Mammary epithelial cell (primary cell): ENCODE results near the gene GRB14.

Source experiments
- EZH2 ChIP-seq: IDR thresholded peaks from 2 replicates; pipeline ENCODE4 v1.6.1; 2012; ENCODE audit warnings: low read length, inconsistent platforms, borderline replicate concordance
- TF ChIP-seq, protein P1 (sequence below), 2 donors: IDR thresholded peaks in 1 of 2; conservative IDR thresholded peaks in 1 of 2; 2 replicates each; pipeline ENCODE4 v1.5.1; 2011 to 2012; ENCODE audit warnings: inconsistent platforms in 2 of 2, low read length in 2 of 2, mild to moderate bottlenecking in 2 of 2, control low read depth in 1 of 2, low read depth in 1 of 2; ENCODE audit not compliant: insufficient read depth in 1 of 2; ENCODE audit errors: extremely low read depth in 1 of 2

DNA sequence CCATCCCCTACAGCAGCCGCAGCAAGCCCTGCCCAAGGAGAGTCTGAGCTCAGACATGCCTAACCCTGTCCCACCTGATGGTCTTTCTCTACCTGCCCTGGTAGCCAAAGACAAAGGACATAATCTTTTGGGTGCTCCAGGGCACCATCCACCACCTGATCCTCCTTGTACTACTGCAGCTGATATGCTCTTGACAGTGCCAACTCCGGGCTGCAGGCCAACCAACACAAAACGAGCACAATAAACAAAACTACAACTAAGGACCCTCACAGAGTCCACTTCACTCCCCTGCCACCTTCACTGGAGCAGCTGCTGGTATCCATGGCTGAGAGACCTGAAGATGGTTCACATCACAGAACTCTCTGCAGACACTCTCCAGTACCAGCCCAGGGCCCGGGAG is 106.3 kb downstream of the GRB14 start:
- TF ChIP-seq, protein P1, sequence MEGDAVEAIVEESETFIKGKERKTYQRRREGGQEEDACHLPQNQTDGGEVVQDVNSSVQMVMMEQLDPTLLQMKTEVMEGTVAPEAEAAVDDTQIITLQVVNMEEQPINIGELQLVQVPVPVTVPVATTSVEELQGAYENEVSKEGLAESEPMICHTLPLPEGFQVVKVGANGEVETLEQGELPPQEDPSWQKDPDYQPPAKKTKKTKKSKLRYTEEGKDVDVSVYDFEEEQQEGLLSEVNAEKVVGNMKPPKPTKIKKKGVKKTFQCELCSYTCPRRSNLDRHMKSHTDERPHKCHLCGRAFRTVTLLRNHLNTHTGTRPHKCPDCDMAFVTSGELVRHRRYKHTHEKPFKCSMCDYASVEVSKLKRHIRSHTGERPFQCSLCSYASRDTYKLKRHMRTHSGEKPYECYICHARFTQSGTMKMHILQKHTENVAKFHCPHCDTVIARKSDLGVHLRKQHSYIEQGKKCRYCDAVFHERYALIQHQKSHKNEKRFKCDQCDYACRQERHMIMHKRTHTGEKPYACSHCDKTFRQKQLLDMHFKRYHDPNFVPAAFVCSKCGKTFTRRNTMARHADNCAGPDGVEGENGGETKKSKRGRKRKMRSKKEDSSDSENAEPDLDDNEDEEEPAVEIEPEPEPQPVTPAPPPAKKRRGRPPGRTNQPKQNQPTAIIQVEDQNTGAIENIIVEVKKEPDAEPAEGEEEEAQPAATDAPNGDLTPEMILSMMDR (conservative IDR thresholded peaks at IDR 0.05 in 1 of 2, IDR thresholded peaks at IDR 0.05 in 1 of 2; ENCODE audit: extremely low read depth in 1 of 2, insufficient read depth in 1 of 2, low read depth in 1 of 2, low read length in 2 of 2): no peak
- TF ChIP-seq EZH2: no peak
